GM19328 (cell line): ENCODE results near the gene TRAPPC1.

Experiments
- ATAC-seq: cut with Tn5 transposase; IDR thresholded peaks from one replicate; pipeline ENCODE4 v1.9.1; 2021; ENCODE audit warnings: mild to moderate bottlenecking, moderate library complexity; ENCODE audit not compliant: unreplicated experiment

Gene TRAPPC1

GRCh38 chr17:7903154-7904103, 28.3 kb downstream of the TRAPPC1 start:
- no peak for ATAC-seq

- no peak for ATAC-seq
These were observed 34.0 kb downstream of the TRAPPC1 start for GRCh38 chr17:7897773-7898172.

- ATAC-seq: no peak
These were observed 34.7 kb downstream of the TRAPPC1 start for GRCh38 chr17:7897090-7897489.

- no peak for ATAC-seq
These were observed 36.9 kb downstream of the TRAPPC1 start for GRCh38 chr17:7894866-7895265.

- no peak for ATAC-seq
These were observed 37.5 kb downstream of the TRAPPC1 start for GRCh38 chr17:7894226-7894625.

- ATAC-seq: no peak
These were observed 38.4 kb downstream of the TRAPPC1 start for GRCh38 chr17:7893187-7893880.

GRCh38 chr17:7889166-7889955, 42.4 kb downstream of the TRAPPC1 start:
- no peak for ATAC-seq

- no peak for ATAC-seq
These were observed 43.4 kb downstream of the TRAPPC1 start, which contains the start of gene CHD3 for GRCh38 chr17:7888184-7888920. Gene CHD3, plus strand, starts transcription at chr17:7888789. Its CDS starts 212 bp downstream, at chr17:7889001.

GRCh38 chr17:7887482-7888183, 44.1 kb downstream of the TRAPPC1 start:
- no peak for ATAC-seq

- no peak for ATAC-seq
These were observed 44.7 kb downstream of the TRAPPC1 start for GRCh38 chr17:7887038-7887481.

GRCh38 chr17:7886227-7887037, 45.3 kb downstream of the TRAPPC1 start:
- no peak for ATAC-seq

GRCh38 chr17:7885367-7886226, 46.1 kb downstream of the TRAPPC1 start:
- ATAC-seq: no peak

GRCh38 chr17:7884581-7885366, 47.0 kb downstream of the TRAPPC1 start:
- no peak for ATAC-seq

- no peak for ATAC-seq
These were observed 47.9 kb downstream of the TRAPPC1 start for GRCh38 chr17:7883781-7884386.

- ATAC-seq: no peak
These were observed 49.1 kb downstream of the TRAPPC1 start for GRCh38 chr17:7882629-7883028.

- no peak for ATAC-seq
These were observed 49.7 kb downstream of the TRAPPC1 start for GRCh38 chr17:7882068-7882467.
